Fibroblast of gingiva (primary cell): Measurements from ENCODE around the gene CEP250.
"Not testable (repeated sequence)": the region's sequence is repeated elsewhere in the genome, so short reads cannot be mapped to it uniquely, and the experiment has no call there.

ENCODE experiments used
- DNase-seq: peaks from one replicate; pipeline ENCODE4 v3.0.0-alpha.2; 2011; ENCODE audit warnings: low read depth

The CEP250 gene

DNA sequence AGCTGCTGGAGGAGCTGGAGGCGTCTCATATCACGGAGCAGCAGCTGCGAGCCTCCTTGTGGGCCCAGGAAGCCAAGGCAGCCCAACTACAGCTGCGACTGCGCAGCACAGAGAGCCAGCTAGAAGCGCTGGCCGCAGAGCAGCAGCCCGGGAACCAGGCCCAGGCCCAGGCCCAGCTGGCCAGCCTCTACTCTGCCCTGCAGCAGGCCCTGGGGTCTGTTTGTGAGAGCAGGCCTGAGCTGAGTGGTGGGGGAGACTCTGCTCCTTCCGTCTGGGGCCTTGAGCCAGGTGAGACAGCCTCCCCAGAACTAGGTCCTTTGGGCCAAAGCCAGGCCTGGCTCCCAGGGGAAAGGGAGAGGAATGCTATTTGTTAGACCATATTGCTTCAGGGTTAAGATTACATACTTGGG is 42.4 kb downstream of the CEP250 start:
- DNase-seq, result no peak

DNA sequence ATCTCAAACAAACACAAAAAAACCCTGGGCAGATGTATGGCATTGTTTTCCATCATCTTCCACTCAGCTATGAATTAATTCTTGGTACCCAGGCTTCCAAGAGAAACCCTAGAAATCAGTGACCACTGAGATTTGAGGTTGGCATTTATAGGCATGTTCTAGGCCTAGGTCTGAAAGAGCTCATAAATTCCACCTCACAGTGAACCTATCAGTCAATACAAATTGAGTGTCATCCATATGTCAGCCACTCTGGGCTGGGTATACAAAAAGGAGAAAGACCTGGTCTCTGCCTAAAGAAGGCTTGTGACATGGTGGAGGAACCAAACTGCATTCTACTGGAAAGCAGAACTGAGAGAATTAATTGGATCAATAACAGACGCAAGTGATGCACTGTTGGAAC is 43.9 kb downstream of the CEP250 start:
- no peak for DNase-seq

DNA sequence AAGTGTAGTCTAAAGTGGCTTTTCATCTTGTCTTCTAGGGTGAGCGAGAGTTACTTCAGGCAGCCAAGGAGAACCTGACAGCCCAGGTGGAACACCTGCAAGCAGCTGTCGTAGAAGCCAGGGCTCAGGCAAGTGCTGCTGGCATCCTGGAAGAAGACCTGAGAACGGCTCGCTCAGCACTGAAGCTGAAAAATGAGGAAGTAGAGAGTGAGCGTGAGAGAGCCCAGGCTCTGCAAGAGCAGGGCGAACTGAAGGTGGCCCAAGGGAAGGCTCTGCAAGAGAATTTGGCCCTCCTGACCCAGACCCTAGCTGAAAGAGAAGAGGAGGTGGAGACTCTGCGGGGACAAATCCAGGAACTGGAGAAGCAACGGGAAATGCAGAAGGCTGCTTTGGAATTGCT is 47.0 kb downstream of the CEP250 start:
- no peak for DNase-seq

DNA sequence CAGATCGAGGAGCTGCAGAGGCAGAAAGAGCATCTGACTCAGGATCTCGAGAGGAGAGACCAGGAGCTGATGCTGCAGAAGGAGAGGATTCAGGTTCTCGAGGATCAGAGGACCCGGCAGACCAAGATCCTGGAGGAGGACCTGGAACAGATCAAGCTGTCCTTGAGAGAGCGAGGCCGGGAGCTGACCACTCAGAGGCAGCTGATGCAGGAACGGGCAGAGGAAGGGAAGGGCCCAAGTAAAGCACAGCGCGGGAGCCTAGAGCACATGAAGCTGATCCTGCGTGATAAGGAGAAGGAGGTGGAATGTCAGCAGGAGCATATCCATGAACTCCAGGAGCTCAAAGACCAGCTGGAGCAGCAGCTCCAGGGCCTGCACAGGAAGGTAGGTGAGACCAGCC is 47.9 kb downstream of the CEP250 start:
- DNase-seq, result no peak

DNA sequence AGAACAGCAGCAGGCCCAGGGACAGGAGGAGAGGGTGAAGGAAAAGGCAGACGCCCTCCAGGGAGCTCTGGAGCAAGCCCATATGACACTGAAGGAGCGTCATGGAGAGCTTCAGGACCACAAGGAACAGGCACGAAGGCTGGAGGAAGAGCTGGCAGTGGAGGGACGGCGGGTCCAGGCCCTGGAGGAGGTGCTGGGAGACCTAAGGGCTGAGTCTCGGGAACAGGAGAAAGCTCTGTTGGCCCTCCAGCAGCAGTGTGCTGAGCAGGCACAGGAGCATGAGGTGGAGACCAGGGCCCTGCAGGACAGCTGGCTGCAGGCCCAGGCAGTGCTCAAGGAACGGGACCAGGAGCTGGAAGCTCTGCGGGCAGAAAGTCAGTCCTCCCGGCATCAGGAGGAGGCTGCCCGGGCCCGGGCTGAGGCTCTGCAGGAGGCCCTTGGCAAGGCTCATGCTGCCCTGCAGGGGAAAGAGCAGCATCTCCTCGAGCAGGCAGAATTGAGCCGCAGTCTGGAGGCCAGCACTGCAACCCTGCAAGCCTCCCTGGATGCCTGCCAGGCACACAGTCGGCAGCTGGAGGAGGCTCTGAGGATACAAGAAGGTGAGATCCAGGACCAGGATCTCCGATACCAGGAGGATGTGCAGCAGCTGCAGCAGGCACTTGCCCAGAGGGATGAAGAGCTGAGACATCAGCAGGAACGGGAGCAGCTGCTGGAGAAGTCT is 48.6 kb downstream of the CEP250 start:
- DNase-seq, result no peak

DNA sequence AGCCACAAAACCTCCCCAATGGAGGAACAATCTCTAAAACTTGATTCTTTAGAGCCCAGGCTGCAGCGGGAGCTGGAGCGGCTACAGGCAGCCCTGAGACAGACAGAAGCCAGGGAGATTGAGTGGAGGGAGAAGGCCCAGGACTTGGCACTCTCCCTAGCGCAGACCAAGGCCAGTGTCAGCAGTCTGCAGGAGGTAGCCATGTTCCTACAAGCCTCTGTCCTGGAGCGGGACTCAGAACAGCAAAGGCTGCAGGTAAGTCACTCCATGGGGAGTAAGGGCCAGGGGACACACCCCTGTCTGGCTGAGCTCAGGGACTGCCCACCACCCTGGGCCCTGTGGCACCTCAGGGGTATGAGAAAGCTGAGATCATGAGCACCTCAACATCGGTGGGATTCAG is 49.4 kb downstream of the CEP250 start:
- no peak for DNase-seq

DNA sequence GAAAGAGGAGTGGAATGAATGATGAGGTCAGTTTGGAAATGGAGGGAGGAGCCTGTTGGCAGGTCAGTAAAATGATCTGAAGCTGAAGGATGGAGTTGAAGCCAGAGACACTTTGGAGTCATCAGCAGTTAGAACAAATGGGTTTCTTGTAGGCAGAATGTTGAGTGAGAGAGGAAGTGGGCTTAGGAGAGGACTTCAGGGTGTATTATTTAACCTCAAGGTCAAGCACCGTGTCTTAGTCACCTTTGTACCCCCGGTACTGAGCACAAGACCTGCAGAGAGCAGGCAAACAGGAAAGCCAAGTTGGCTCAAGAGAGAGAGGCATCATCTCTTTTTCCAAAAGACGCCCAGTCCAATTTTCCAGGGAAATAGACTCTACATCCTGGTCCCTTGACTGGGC is 50.8 kb downstream of the CEP250 start:
- DNase-seq, result no peak

DNA sequence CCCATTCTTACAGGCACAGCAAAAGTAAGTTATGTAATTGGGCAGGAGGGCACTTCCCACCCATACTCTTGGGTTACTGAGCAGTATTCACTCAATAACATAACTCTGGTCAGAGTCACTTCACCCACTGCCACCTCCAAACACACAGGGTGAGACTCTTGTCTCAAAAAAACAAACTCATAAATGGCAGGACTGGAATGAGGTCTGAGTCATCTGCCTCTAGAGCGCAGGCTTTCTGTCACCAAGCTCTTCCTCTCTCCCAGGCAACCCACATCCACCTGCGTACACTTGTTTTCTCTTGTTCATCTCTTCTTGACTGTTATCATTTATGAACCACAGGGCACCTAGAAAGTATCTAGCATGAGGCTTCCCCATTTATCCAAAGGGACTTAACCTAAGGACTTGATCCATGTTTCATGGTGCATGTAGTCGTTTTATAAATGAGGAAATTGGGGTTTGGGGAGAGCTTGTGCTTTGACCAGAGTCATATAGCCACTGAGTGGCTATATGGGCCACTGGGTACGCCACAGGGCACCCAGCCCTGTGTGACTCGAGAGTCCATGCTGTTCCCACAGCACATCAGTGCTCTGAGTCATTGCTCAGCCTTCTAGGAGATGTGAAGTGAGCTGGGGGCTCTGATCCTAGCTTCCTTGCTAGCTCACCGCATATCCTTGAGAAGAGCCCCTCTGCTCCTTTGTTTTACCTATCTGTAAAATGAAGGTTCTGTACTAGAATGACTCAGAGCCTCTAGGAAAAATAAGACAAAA is 51.7 kb downstream of the CEP250 start:
- no peak for DNase-seq

DNA sequence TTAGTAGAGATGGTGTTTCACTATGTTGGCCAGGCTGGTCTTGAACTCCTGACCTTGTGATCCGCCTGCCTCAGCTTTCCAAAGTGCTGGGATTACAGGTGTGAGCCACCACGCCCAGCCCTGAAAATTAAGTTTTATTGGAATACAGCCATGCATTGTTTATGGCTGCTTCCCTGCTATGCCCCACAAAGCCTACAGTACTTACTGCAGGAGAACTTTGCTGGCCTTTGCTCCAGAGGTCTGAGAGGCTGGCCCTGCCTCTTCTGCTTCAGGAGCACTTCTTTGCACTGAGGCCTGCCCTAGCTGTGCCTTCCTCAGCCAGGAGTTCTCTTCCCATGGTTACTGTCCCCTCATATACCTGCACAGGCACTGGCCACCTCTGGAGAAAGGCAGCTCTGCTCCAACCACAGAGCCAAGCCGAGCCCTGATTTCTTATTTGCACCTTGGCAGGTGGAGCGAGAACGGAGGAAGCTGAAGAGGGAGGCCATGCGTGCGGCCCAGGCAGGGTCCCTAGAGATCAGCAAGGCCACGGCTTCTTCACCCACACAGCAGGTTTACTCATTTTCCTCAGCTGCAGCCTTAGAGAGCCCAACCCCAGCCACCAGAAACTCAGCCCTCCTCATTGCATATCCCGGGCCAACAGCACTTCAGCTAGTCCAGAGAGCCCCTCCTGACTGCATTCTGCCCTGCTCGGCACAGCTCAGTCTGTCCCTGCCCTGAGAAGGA is 53.3 kb downstream of the CEP250 start:
- no peak for DNase-seq

DNA sequence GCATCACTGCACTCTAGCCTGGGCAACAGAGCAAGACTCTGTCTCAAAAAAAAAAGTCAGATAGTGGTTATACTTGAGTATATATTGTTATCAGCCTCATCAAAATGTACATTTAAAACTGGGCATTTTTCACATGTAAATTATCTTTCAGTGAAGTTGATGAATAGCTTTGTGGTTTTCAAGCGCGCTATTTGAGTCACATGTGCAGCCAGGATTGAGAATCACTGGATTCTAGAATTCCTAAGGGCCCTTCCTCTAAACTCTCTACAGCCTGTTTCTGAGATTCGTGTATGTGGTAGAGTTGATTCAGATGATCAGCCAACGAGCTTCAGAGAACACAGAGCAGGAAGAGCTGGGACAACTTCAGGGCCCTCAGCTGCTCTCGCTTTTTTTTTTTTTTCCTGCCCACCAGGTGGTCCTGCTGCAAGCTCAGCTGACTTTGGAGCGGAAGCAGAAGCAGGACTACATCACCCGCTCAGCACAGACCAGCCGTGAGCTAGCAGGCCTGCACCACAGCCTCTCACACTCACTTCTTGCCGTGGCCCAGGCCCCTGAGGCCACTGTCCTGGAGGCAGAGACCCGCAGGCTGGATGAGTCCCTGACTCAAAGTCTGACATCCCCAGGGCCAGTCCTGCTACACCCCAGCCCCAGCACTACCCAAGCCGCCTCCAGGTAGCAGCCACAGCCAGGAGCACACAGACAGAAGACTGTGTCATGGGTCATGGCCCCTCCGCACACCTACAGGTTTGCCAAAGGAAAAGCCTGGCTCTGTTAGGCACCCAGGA is 55.7 kb downstream of the CEP250 start:
- DNase-seq, result no peak

DNA sequence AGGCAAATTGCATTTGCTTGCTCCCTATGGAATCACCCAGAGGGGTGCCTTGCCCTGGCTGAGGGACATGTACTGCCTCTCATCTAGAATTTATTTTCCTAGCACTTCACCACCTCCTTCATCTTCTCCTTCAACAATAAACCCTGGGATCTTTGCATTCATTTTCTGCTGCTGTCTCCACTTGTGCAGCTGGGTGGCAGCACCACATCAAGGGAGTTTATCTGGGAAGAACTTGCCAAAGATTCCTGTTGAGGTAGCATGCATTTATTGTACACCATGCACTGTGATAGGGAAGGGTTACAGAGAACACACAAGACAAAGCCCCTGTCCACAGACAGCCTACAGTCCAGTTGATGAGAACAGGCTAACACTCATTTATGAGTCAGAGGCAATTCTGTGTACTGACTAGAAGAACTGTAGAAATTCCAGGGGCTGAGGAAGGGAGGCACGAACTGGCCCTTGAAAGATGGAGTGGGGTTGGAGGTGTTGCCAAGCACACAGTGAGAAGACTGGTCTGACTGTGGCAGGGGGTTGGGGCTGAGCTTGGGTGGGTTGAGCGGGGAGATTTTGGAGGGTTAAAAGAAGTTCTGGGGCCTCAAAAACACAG is 56.5 kb downstream of the CEP250 start:
- peak; percentile 35 for DNase-seq

DNA sequence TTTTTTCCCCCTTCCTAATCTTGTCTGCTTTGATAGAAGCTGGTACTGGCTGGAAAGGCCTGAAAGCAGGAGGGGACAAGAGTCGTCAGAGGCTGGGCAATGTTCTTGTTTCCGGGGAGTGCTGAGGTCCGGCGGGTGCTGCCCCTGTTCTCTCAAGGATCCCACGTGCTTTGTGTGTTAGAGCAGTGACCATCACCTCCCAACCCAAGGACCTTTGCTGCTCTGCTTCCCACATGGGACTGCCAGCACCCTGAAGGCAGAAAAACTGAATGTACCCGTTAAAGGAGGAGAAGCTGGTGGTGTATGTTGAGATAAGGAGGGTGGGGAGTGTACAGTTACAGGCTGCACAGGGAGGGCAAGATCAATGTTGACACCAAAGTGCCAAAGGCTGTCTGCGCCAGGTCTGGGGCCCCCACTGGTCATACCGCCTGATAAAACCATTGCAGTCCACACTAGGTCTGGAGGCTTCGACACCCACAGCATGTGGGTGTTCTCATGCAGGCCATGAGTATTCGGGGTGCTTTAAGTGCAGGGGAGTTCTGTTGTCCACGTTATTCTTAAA is 59.1 kb downstream of the CEP250 start:
- DNase-seq, result no peak

DNA sequence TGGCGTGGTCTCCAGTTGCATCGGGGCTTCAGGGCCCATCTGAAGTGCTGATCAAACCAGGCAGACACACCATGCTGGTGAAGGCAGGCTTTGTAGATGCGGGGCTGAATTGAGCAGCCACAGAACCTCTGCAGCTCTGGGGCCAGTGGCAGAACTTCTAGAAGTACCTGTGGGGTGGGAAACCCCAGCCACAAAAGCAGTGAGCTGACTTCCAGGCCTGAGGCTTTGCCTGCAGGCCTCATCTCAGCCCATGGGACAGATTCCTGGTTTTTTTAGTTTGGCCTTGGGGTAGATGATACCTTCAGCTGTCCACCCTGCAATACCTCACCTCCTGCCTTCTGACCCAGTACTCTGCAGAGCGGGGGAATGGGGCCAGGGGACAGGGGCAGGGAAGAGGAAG is 59.9 kb downstream of the CEP250 start:
- DNase-seq, result no peak

DNA sequence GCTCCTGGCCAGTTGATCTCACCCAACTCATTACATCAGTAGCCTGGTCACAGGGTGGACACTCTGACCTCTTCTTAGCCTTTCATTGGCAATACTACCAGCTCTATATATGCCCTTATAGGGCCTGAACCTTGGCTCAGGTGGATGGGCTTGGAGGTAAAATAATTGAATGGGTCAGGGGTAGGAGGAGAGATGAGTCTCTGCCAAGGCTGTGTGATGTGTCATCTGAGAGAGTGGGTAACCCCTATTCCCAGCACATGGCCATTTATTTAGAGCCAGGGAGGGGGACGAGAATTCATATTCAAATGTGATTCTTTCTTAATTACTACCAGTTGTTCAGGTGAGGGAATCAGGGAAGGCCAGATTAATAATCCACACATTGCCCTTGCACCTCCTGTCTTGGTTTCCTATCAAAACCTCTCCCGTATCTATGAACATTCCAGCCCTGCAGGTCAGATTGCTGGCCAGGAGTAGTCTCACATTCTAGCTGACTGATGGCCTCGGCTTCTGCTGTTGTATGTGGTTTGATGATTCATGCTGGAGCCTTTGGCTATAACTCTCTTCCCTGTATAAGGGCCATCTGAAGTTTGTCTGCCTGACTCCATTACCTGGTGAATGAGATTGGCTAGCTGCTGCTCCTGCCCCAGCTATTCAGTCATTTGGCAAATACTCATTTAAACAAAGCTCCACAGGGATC is 60.7 kb downstream of the CEP250 start:
- peak; percentile 52 for DNase-seq

DNA sequence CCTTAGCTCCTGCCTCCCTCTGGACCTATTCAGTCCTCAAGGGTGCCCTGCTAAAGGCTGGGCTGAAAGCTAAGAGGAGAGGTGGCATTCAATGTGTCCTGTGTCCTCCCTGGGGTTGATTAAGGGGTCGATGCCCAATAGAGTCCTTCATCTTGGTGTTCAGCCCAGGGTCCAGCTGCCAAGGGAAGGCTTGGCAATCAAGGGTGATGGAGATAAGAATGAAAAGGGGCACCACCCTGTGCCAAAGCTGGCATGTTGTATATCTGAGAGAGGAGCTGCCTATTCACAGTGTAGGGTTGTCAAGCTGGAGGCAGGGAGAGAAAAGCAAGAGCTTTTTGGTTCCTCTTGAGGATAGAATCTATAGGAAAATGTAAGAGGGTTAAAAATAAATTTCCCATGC is 61.7 kb downstream of the CEP250 start:
- no peak for DNase-seq

DNA sequence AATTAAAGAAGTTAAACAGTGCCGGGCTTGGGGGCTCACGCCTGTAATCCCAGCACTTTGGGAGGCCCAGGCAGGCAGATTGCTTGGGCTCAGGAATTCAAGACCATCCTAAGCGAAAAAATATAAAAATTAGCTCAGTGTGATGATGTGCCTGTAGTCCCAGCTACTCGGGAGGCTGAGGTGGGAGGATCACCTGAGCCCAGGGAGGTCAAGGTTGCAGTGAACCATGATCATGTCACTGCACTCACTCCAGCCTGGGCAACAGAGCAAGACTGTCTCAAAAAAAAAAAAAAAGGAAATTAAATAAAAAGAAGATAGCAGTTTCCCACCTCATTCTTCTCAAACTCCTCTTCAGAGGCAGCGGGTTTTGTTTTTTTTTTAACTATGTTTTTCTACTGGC is 62.4 kb downstream of the CEP250 start:
- DNase-seq, result not testable (repeated sequence)

DNA sequence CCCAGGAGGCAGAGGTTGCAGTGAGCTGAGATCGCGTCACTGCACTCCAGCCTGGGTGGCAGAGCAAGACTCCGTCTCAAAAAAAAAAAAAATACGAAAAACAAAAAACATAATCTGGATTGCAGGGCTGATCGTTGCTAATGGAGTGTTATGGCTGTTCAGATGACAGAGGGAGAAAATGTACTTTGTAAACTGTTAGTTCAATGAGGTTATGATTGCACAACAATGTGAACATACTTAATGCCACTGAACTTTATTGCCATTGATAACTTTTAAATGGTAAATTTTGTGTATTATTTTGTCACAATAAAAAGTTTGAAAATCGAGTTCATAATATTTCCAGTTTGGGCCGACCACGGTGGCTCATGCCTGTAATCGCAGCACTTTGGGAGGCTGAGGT is 63.6 kb downstream of the CEP250 start:
- DNase-seq, result no peak

DNA sequence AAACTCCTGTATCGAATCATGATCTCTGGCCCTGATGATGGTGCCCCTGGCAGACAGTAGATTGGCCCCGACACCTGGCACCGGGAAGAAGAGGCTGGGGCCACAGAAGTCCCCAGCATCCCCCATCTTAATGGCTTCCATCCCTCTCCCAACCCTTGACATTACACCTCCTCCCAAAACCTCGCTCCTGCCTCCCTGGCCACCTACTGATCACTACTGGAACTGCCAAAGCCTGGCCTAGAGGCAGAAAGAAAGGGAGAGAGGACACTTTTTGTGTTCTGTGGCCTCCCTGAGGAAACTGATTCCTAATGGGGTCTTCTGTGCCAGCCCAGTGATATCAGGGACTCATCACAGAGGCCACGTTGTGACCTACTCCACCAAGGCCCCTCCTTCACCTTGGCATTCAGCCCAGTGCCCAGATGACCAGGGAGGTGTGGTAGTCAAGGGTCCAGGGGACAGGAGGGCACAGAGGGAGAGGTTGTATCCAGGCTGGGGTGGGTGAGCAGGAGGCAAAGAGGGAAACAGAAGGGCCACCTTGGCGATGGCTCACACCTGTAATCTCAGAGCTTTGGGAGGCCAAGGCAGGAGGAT is 68.0 kb downstream of the CEP250 start:
- no peak for DNase-seq

DNA sequence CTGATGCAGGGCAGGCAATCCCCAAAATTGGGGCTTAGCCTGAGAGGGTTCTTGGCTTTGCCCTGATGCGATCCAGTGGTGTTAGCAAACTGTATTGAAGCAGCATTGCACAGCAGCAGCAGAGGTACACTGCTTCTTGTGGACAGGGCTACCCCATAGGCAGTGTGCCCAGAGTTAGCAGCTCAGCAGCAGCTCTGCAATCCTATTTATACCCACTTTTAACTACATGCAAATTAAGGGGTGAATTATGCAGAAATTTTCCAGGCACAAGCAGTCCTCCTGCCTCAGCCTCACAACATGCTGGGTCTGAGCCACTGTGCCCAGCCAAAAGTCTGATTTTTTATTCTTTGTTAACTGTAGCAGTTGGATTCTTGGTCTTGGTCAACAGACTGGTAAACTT is 70.2 kb downstream of the CEP250 start:
- no peak for DNase-seq

DNA sequence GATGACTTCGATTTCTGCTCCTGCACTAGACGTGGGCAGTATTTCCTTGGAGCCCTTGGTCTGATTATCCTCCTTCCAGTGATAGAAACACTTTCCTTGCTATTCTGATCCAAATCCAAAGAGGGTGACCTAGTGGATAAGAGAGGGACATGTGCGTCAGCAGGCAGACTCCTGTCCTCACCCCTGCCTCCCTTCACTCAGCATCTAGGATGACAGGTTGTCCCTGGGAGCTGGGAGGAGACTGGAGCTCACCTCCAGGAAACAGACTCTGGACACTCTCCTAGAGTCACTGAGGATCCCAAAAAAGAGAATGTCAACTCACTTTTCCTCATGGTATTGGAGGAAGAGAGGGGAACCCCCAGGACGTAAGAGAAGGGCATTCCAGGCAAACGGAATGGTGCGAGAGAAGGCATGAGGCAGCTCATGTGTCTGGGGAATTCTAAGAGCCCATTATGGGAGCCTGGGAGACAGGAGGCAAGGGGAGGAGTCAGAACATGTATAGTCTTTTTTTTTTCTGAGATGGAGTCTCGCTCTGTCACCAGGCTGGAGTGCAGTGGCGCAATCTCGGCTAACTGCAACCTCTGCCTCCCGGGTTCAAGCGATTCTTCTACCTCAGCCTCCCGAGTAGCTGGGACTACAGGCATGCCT is 71.8 kb downstream of the CEP250 start:
- DNase-seq, result no peak
